ENCODE results near the gene CDH10. TPM values are rescaled to one million over a fixed set of nuclear protein-coding genes. Genes with fewer than 3 reads are reported as not detected.

CDH10 gene
- total RNA-seq, 1 donor from 2014 or later = not detected

DNA sequence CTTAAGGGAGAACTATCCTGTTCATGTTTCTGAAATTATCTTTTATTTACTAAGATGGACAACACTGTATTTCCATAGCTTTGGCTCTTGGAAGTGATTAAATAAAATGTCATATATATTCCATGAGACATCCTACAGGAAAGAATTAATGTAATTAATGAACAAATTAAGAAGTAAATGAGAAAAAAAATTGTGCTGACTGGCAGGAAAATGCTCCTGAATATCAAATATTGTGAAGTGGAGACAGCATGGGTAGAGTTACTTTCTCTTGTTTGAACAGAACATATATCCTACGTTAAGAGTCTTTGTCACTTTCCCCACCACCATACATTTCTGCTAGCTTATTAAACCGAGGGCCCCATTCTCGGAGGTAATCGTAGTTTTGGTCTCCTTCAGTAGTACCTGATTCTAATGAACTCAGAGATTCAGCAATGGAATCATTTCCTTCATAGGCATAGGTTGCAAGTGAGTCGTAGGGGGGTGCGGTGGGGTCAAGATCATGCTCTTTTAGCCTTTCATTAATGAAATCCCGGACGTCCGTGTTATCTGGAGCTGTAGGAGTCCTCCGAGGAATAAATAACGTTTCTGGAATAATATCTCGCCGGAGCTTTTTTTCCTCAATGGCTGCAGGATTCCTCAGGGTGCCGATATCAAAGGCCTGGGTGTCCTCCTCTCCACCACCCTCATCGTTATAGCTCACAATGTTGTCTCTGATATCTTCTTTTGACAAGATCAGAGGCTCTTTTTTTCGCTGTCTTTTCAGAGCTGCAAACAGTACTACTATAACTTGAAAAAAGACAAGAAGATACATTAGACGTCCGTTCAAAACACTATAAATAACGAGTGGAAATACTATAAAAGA, 157.2 kb downstream of the CDH10 start:
- intact Hi-C loops (cut with DNase I) = no loop called here

DNA sequence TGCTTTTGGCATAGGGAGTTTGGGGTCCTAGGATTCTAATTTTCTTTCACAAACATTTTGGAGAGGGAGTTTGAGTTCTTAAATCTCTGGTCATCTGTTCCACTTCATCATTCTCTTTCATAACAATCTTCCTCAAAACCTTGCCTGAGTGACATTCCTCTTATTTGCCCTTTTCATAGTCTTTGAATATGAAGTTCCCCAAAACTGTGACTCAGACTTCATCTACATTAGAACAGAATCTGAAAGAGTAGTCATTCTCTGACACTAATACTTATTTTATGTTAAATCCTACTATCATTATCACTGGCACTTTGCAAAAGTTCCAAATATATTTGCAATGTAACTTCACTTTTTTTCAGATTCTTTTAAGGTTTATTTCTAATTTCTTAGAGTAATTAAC, 163.8 kb downstream of the CDH10 start:
- TF ChIP-seq CTCF (IDR thresholded peaks at IDR 0.05) = no peak

More for the DNA sequence above, 157.2 kb downstream of the CDH10 start:
- H3K9me3 ChIP-seq = no peaks in the 10 kb centered on the region
- H3K27ac ChIP-seq = no peak overlapping the region
- no peak overlapping the region for H3K4me3 ChIP-seq
- H3K36me3 ChIP-seq = no peaks in the 10 kb centered on the region
- TF ChIP-seq CTCF (IDR thresholded peaks at IDR 0.05) = no peak
- H3K4me1 ChIP-seq = no peaks in the 10 kb centered on the region
- no peaks in the 10 kb centered on the region for H3K27me3 ChIP-seq
- no peak for DNase-seq (ENCODE audit: low spot score in 2 of 2)

DNA sequence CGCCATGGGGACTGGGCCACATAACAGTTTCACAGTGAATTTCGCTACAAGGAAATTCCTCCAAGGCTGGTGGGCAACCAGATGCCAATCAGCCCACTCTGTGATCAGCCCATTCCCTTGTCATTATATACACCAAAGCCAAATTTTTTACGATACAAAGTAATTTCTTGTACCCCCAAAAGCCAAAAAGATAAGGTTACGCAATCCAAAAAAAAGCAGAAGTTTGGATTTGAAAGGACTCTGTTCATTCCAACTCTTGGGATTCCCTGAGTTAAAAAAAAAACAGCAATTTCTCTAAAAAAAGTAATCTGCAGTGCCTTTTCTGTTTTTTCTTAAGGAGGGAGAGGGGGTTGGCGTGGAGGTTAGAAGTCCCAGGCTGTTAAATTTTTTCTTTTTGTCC, 166.8 kb downstream of the CDH10 start:
- Histone ChIP-seq H3K27me3 (no peaks in the 10 kb centered on the region), H3K36me3 (no peaks in the 10 kb centered on the region), H3K4me3 (no peak overlapping the region), H3K9me3 (no peaks in the 10 kb centered on the region), H3K27ac (no peak overlapping the region), H3K4me1 (no peaks in the 10 kb centered on the region)
- no peak for DNase-seq (ENCODE audit: low spot score in 2 of 2)
- intact Hi-C loops (cut with DNase I) = no loop called here
- no peak for TF ChIP-seq CTCF (IDR thresholded peaks at IDR 0.05)

More for the DNA sequence above, 163.8 kb downstream of the CDH10 start:
- Histone ChIP-seq H3K27ac (no peak overlapping the region), H3K36me3 (no peaks in the 10 kb centered on the region), H3K27me3 (no peaks in the 10 kb centered on the region), H3K9me3 (no peaks in the 10 kb centered on the region), H3K4me3 (no peak overlapping the region), H3K4me1 (no peaks in the 10 kb centered on the region)
- intact Hi-C loops (cut with DNase I) = no loop called here
- no peak for DNase-seq (ENCODE audit: low spot score in 2 of 2)

GRCh38 chr5:24475101-24475500, 169.7 kb downstream of the CDH10 start:
- intact Hi-C loops (cut with DNase I) = no loop called here
- no peaks in the 10 kb centered on the region for H3K27me3 ChIP-seq
- no peaks in the 10 kb centered on the region for H3K9me3 ChIP-seq
- no peak for TF ChIP-seq CTCF (IDR thresholded peaks at IDR 0.05)
- H3K4me1 ChIP-seq = no peaks in the 10 kb centered on the region
- H3K27ac ChIP-seq = no peak overlapping the region
- H3K4me3 ChIP-seq = no peak overlapping the region
- DNase-seq (ENCODE audit: low spot score in 2 of 2) = no peak
- H3K36me3 ChIP-seq = no peaks in the 10 kb centered on the region

GRCh38 chr5:24474685-24475084, 170.1 kb downstream of the CDH10 start:
- DNase-seq (ENCODE audit: low spot score in 2 of 2) = no peak
- H3K4me3 ChIP-seq = no peak overlapping the region
- H3K9me3 ChIP-seq = no peaks in the 10 kb centered on the region
- intact Hi-C loops (cut with DNase I) = no loop called here
- no peak overlapping the region for H3K27ac ChIP-seq
- no peaks in the 10 kb centered on the region for H3K27me3 ChIP-seq
- TF ChIP-seq CTCF (IDR thresholded peaks at IDR 0.05) = no peak
- H3K36me3 ChIP-seq = no peaks in the 10 kb centered on the region
- no peaks in the 10 kb centered on the region for H3K4me1 ChIP-seq
